ENCODE results near the gene STXBP3.

GRCh38 chr1:108719656-108720435 is 26.6 kb upstream of the STXBP3 start:
- TF ChIP-seq TARDBP (CRISPR knock-in tag; IDR thresholded peaks at IDR 0.05) (no peak), ADNP (CRISPR knock-in tag; IDR thresholded peaks at IDR 0.05) (no peak), HCFC1 (IDR thresholded peaks at IDR 0.05; ENCODE audit: low read depth, low read length) (no peak), POLR2AphosphoS5 (IDR thresholded peaks at IDR 0.05; ENCODE audit: low read depth, low read length) (no peak), GATAD2A (CRISPR knock-in tag; IDR thresholded peaks at IDR 0.05) (no peak)
